ENCODE results near the gene IL1RN.
"Not testable (repeated sequence)": the region's sequence is repeated elsewhere in the genome, so short reads cannot be mapped to it uniquely, and the experiment has no call there.

Gene IL1RN, protein sequence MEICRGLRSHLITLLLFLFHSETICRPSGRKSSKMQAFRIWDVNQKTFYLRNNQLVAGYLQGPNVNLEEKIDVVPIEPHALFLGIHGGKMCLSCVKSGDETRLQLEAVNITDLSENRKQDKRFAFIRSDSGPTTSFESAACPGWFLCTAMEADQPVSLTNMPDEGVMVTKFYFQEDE

DNA sequence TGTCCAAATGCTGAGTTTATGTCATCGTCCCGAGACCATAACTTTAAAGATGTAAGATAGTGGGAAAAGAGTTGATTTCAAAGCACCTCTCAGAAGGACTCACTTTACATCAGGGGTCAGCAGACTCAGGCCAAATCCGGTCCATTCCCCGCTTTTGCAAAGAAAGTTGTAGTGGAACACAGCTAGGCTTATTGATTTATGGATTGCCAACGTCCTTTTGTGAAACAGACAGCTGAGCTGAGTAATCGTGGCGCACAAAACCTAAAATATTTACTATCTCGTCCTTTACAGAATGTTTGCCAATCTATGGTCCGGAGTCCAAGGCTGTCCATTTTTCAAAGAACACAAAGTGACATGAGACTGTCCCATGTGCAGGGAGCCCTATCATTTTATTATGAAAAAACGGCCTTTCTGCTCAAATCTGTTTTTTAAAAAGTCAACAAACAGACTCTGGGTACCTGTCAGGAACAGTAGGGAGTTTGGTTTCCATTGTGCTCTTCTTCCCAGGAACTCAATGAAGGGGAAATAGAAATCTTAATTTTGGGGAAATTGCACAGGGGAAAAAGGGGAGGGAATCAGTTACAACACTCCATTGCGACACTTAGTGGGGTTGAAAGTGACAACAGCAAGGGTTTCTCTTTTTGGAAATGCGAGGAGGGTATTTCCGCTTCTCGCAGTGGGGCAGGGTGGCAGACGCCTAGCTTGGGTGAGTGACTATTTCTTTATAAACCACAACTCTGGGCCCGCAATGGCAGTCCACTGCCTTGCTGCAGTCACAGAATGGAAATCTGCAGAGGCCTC lies at the start of gene IL1RN:
Gene IL1RN (plus strand): TSS at position 754 of the 801 bp plus-strand sequence. CDS start 27 bp downstream, at position 781.
- FAIRE-seq (no peak), DNase-seq (ENCODE audit: insufficient read length, low spot score) (no peak)

DNA sequence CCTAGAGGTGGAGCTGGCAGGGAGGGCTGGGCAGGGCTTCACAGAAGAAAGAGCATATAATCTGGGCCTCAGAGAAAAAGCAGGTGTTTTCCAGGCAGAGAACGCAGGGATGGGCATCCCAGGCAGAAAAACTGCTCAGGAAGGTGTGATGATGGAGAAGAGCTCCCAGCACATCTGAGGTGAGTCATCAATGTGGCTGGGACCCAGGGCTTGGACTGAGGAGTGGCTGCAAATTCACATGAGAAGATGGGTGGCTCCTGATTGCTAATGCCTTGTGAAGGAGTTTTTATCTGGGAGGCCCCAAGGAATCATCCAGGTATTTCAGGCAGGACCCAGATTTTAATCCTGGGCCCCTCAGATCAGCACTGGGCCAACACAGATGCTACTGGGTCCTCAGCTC lies 49.5 kb upstream of the IL1RN start:
- no peak for DNase-seq (ENCODE audit: insufficient read length, low spot score)
- FAIRE-seq: no peak

DNA sequence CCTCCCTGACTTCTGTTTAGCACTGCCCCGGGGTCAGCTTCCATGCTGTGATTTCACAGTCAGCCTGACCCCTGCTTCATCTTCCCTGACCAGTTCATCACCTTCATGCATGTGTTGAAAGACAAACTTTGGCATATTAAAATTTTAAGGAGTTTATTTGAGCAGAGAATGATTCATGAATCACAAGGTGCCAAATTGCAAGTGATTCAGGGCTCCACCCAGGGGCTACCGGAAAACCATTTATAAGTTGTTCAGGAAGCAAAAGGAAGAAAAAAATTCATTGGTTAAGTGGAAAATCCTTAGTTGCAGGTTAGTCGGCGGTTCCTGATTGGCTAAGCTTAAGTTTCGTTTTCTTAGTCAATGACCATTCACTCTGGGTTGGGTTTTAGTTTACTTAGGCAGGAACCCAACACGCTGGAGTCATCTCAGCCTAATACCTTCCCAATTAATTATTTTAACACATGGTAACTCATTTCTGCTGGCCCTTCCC lies 49.0 kb upstream of the IL1RN start:
- FAIRE-seq (no peak), DNase-seq (ENCODE audit: insufficient read length, low spot score) (no peak)

DNA sequence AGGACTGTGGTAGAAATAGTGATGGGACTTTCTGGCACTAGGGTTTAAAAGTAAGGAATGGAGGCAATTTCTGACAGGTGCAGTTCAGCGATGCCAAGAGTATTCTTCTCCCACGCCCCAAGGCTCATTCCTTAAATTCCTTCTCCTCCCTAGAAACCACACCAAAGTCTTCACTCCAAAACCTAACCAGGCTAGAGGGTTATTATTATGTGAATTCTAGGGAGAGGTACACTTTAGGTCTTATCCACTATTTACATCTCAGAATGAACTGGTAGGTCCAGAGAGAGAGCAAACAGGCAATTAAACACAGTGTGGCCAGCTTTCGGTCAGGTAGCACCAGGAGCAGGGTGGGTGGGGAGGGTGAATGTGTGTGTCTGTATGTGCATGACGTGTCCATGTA lies 48.3 kb upstream of the IL1RN start:
- DNase-seq (ENCODE audit: insufficient read length, low spot score): no peak
- FAIRE-seq: no peak

DNA sequence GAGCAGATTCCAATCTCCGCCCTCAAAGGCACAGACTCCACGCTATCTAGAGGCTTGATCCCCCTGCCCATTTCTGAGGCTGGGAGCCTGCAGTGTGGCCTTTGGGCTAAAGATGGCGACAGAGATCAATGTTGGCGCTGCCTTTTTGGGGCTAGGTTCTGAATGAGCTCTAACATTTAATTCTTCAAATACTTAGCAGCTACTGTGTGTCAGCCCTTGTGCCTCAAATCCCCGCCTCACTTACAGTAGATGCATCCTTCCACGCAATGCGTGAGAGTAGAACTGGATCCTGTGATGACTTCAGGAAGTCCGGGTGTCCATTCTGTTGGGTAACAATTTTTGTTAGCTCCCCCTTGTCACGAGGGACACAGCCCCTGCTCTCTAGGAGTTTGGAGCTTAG lies 47.3 kb upstream of the IL1RN start:
- FAIRE-seq: peak; percentile 80
- DNase-seq (ENCODE audit: insufficient read length, low spot score): peak; percentile 27

DNA sequence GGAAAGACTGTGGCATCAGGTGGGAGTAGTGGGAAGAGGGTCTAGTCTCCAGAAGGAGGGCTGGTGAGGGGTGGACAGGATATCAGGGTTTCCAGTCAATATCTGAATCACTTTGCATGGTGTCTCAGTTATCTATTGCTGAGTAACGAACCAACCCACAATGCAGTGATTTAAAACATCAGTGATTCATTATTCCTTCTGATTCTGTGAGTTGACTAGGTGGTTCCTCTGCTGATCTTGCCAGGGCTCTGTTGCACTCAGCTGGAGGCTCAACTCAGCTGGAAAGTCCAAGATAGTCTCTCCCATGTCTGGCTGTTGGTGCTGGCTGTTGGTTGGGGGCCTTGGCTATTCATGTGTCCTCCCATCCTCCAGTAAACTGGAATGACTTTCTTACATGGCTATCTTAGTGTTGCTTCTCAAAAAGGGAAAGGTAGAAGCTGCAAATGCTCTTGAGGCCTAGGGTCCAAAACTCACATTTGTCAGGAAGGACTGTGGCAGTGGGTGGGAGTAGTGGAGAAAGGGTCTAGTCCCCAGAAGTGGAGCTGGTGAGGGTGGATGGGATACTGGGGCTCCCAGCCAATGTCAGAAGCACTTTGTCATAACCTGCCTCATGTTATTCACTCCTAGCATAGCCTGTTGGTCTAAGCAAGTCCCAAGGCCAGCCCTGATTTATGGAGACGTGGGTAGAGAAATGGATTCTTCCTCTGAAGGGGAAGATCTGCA lies 45.7 kb upstream of the IL1RN start:
- FAIRE-seq (no peak), DNase-seq (ENCODE audit: insufficient read length, low spot score) (no peak)

DNA sequence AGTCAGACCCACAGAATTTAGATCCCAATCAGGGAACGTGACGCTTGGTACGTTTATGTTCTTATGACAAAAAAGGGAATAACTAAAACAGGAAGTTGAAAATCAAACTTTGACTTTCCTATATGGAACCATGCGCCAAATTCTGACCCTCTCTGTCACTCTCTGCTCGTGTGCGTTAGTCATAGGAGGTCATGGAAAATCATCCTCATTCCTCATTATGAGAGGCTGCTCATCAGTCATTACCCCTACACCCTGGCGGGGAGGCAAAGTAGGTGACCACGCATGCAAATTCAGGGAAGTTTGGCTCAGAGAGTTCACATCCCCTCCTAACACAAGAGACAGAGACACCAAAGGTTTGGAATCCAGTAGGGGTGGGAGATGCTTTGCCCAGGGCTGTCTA lies 44.1 kb upstream of the IL1RN start:
- no peak for DNase-seq (ENCODE audit: insufficient read length, low spot score)
- no peak for FAIRE-seq

DNA sequence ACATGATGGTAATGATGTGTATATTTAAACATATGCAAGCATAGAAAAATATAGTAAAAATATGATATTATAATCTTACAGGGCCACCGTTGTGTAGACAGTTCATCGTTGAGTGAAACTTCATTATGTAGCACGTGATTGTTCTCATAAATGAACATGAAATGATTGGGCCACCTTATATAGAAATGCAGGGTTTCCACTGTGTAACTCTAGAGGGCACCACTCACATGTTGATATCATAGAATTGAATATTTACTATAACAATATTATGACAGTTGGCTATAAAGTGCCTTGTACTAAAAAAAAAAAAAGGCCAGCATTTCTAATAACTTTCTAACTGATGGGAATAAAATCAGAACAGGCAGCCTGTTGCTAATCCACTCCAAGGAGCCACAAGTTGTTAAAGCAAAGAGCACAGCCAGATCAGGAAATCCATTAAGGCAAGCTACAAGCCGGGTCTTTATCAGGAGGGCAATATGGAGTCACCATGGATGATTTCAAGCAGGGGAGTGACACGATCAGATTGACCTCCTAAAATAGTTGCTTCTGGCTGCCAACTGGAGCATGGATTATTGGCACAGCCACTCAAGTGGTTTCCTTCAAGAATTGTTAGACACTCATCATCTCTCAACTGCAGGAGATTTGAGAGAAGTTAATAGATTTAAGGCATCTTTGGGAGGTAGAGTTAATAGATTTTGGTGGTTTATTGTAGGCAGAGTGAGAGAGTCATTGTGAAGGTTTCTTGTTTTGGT lies 43.0 kb upstream of the IL1RN start:
- DNase-seq (ENCODE audit: insufficient read length, low spot score) (no peak), FAIRE-seq (no peak)

DNA sequence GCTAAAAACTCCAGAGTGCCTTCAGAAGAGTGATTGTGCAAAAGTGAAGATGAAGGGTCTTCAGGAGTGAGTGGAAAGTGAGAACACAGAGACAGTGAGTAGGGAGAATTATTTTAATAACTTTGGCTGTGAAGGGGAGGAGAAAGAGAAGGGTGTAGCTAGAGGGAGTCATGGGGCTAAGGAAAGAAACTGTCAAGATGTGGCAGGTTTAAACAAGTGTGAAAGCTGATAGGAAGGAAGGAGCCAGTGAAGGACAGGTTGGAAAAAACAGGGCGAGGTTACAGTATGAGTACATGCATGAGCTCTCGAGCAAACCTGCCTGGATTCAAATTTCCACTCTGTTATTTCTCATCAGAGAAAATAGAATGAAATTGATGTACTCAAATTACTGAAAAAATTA lies 41.9 kb upstream of the IL1RN start:
- FAIRE-seq (no peak), DNase-seq (ENCODE audit: insufficient read length, low spot score) (no peak)

DNA sequence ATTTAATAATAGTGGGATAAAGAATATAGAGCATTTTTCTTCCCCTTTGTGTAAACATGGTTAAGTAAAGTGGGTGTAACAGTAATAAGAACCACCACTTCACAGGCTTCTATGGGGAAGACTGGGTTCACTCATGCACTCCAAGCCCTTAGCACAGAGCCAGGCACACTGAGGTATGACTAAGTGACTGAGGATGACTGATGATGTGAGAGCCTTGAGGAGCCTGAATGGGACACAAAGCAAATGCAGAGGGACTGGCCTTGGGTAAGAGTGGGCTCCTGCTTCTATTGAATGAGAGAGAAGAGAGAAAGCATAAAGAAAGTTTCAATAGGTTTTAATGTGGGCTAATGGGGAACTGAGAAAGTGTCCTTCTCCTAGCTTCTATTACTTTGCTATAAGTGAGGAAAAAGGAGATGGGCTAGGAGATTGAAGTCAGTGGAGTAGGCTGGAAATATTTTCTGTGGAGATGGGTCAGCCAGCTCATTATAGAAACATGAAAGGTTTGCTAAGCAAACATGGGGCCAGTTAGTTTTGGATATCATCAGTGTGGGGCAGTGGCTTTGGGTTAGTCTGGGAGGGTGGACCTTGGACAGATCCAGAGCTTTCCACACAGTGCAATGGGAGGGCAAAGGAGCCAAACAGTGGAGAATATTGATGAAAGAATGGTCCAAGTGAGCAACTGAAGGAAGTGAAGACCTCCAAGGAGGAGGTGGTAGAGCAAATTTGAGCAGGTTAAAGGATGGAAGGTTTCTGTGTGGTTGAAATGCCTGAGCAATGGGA lies 39.0 kb upstream of the IL1RN start:
- no peak for FAIRE-seq

DNA sequence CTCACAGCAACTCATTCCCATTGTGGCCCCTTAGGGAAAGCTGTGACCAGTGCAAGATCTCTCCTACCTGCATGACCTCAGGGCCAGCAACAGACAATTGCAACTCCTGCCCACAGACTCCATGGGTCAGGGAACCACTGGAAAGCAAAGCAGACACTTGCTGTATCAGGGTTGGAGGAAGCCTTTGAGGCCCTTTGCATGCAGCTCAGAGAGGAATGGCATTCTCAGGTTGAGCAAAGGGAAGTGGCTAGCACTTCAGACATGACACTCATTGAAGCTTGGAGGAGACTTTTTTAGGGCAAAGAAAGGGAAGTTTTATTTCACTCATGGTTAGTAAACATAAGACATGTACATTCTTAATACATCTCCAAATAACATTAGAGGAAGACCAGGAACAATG lies 37.5 kb upstream of the IL1RN start:
- FAIRE-seq: no peak
- DNase-seq (ENCODE audit: insufficient read length, low spot score): no peak

More for the DNA sequence above, 39.0 kb upstream of the IL1RN start:
- no peak for DNase-seq (ENCODE audit: insufficient read length, low spot score)

DNA sequence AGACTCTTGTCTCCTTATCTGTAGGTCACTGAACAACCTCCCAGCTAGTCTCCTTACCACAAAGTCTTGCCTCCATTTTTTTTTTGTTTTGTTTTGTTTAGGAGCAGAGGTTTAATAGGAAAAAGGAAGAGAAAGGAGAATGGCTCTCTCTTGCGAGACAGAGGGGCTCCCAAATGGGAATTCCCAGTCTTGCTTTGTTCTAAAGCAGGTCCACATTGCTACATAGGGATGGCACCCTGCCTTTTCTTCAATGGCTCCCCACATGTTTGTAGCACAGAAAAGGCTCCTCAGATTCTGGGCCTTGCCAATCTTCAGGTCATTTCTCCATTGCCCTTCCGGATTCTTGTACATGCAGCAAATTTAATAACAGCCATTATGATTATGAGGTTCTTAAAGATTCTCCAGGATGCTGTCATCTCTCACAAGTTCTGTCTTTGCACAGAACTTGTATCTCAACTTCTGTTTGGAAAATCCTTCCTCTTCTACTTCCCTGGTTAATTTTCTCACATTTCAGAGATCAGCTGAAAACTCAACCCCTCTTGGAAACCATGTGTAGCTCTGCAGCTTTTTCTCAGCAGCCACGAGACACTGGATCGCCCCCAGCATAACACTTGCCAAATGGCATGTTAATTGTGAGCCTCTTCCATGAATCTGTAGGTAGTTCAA lies 36.0 kb upstream of the IL1RN start:
- FAIRE-seq (no peak), DNase-seq (ENCODE audit: insufficient read length, low spot score) (no peak)

DNA sequence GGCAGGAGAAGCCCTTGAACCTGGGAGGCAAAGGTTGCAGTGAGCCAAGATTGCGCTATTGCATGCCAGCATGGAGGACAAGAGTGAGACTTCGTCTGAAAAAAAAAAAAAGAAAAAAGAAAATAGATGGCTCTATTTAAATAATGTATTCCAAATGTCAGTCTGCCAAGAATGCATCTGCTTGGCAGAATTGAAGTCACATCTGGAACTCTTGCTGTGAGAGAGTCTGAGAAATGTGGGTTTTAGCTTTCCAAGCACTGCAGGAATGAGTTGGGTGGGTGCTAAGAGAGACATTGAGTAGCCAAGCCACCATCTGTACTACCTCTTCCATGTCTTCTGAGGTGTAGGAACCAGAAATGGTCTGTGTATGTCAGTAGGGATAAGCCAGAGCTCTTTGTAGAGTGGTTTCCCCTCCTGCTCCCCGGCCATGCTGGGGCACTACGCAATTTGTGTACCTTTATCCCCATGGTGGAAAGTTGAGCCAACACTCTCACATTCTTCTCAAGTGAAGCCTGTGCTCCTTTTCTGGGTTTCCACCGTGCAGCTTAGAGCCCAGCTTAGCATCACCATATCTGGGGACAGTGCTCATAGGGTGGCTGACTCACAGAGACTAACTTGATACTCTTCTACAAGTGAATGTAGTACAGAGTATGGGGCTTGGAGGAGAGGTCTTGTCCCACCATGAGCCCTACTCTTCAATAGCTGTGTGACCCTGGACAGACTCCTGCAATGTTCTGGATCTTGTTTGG lies 34.4 kb upstream of the IL1RN start:
- DNase-seq (ENCODE audit: insufficient read length, low spot score): no peak
- no peak for FAIRE-seq

DNA sequence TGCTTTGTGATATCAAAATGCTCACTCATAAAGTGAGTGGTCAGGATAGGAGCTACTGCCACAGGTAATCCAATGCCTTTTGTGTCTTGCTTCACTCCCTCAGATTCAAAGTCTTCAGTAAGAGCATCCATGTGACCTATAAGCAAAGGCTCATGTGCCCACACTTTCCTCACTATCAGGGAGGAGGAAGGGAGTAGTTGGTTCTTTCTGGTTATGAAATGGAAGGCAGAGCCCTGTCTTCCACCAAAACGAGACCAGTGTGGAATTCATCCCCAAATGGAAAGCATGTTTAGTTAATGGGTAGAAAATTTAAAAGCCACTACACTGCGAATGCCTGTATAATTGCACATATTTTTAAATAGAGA lies 33.8 kb upstream of the IL1RN start:
- no peak for DNase-seq (ENCODE audit: insufficient read length, low spot score)
- FAIRE-seq: no peak

DNA sequence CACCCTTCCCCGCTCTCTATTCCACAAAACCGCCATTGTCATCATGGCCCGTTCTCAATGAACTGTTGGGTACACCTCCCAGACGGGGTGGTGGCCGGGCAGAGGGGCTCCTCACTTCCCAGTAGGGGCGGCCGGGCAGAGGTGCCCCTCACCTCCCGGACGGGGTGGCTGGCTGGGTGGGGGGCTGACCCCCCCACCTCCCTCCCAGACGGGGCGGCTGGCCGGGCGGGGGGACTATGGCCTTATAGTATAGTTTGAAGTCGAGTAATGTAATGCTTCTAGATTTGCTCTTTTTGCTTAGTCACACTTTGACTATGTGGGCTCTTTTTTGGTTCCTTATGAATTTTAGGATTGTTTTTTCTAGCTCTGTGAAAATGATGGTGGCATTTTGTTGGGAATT lies 31.1 kb upstream of the IL1RN start:
- FAIRE-seq; DNase-seq (ENCODE audit: insufficient read length, low spot score): not testable (repeated sequence)

DNA sequence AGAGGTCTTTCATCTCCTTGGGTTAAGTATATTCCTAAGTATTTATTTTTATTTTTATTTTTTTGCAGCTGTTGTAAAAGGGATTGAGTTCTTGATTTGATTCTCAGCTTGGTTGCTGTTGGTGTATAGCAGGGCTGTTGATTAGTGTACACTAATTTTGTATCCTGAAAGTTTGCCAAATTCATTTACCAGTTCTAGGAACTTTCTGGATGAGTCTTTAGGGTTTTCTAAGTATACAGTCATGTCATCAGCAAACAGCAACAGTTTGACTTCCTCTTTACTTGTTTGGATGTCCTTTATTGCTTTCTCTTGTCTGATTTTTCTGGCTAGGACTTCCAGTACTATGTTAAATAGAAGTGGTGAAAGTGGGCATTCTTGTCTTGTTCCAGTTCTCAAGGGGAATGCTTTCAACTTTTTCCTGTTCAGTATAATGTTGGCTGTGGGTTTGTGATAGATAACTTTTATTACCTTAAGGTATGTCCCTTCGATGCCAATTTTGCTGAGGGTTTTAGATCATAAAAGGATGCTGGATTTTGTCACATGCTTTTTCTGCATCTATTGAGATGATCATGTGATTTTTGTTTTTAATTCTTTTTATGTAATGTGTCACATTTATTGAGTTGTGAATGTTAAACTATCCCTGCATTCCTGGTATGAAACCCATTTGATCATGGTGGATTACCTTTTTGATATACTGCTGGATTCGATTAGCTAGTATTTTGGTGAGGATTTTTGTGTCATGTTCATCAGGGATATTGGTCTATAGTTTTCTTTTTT lies 30.4 kb upstream of the IL1RN start:
- not testable (repeated sequence) for FAIRE-seq; DNase-seq (ENCODE audit: insufficient read length, low spot score)

DNA sequence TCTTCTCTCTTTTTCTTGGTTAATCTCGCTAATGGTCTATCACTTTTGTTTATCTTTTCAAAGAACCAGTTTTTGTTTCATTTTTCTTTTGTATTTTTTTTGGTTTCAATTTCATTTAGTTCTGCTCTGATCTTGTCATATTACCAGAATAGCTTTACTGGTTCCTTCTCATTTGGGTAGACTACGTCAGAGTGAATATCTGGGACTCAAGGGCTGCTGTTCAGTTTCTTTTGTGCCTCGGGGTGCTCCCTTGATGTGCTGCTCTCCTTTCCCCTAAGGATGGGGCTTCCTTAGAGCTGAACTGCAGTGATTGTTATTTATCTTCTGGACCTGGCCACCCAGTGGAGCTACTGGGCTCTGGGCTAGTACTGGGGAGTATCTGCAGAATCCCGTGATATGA lies 29.4 kb upstream of the IL1RN start:
- DNase-seq (ENCODE audit: insufficient read length, low spot score): no peak
- FAIRE-seq: no peak

DNA sequence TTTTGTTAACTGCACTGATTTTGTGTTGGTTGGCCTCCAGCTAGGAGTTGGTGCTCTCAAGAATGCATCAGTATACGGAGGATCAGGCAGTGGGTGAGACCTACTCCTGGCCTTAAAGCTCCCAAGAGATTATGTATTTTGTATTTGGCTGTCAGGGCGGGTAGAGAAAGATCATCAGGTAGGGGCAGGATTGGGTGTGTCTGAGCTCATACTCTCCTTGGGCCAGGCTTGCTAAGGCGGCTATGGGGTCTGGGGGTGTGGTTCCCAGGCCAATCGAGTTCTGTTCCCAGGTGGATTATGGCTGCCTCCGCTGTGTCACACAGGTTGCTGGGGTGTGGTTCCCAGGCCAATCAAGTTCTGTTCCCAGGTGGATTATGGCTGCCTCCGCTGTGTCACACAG lies 28.9 kb upstream of the IL1RN start:
- FAIRE-seq (no peak), DNase-seq (ENCODE audit: insufficient read length, low spot score) (no peak)
